A549 treated with RU486 at 1 μM for 4 hours (cell line): Measurements from ENCODE around the gene NUTM2G. TPM values are rescaled to one million over a fixed set of nuclear protein-coding genes. Genes with fewer than 3 reads are reported as not detected.

ENCODE experiments used
- total RNA-seq: library from RNA; stranded (reverse); fragments of 200-300 nt; extraction: Qiagen RNA extraction; gene quantifications from 5 replicates; pipeline ENCODE4 v1.2.3, GENCODE V29; 2022; ENCODE audit warnings: low read depth

NUTM2G gene, protein sequence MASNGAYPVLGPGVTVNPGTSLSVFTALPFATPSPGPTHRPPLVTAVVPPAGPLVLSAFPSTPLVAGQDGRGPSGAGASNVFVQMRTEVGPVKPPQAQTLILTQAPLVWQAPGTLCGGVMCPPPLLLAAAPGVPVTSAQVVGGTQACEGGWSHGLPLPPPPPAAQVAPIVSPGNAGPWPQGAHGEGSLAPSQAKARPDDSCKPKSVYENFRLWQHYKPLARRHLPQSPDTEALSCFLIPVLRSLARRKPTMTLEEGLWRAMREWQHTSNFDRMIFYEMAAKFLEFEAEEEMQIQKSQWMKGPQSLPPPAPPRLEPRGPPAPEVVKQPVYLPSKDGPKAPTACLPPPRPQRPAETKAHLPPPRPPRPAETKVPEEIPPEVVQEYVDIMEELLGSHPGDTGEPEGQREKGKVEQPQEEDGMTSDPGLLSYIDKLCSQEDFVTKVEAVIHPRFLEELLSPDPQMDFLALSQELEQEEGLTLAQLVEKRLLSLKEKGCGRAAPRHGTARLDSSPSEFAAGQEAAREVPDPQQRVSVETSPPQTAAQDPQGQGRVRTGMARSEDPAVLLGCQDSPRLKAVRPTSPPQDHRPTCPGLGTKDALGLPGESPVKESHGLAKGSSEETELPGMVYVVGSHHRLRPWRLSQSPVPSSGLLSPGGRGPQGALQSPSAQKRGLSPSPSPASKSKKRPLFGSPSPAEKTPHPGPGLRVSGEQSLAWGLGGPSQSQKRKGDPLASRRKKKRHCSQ
- not detected in 5 replicates for total RNA-seq

GRCh38 chr9:96928543-96928942 is at the start of gene NUTM2G:
Gene NUTM2G, plus strand, starts transcription at chr9:96928843. Its CDS starts 182 bp downstream, at chr9:96929025.

Other genes with a start within 250 kb of the NUTM2G start
- 2.9 to 6.3 TPM (median 4.7 TPM) in 5 replicates for gene ZNF510, start 150.8 kb upstream of the NUTM2G start, total RNA-seq
- gene ZNF782, start 74.3 kb upstream of the NUTM2G start, total RNA-seq = 1.1 to 1.8 TPM (median 1.6 TPM) in 5 replicates
- 10.4 to 14.9 TPM (median 12.9 TPM) in 5 replicates for gene CTSV, start 110.3 kb downstream of the NUTM2G start, total RNA-seq